Inflammatory macrophage (primary cell): ENCODE results near the gene KCNK3.

Source experiments
- DNase-seq, 2 donors: peaks; one replicate each; pipeline ENCODE4 v3.0.0-alpha.2; 2020 to 2022

Gene KCNK3

DNA sequence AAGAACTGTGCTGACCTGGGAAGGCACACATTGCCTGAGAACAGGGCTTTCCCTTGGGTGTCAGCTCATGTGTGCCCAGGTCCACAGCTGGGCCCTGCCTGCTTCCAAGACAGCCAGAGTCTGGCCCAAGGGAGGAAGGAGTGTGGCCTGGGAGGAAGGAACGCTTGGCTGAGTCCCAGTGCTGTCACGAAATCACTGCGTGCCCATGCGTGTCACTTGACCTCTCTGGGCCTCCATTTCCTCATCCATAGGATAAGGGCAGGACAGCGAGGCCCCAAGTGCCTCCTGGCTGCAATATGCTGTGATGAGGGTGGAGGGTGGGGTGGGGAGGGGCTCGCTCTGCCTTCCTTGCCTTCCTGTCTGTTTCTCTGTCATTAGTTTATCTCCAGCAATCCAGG, 642 bp upstream of the KCNK3 start:
- DNase-seq: no peak

DNA sequence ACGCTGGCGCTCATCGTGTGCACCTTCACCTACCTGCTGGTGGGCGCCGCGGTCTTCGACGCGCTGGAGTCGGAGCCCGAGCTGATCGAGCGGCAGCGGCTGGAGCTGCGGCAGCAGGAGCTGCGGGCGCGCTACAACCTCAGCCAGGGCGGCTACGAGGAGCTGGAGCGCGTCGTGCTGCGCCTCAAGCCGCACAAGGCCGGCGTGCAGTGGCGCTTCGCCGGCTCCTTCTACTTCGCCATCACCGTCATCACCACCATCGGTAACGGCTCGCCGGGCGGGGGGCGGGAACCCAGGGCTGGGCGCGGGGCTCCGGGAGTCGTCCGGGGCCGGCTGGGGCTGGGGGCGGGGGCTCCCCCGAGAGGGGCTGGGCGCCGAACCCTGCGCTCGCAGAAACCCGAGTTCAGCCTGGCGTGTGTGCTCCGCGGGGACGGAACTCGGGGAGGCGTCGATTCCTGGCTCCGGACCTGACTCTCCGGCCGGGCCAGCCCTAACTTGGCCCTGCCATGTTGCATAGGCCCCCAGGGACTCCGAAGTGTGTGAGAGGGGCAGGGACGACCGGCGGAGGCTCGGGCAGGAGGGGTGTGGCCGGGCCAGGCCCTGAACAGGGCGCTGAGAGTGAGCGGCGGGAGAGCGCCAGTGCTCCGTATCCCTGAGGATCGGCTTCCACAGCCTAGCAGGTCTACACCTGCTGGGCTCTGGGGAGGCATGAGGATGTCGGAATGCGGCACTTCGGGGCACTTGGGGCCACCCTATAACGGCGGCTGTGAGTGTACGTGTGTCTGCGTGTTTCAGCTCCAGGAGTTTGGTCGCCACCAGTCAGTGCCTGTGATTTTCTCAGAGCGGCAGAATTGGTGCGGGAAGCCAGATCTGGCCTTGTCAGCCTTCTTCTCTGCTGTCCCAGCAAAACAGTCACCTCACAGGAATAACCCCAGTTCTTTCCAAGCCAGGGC, 651 bp downstream of the KCNK3 start:
- no peak for DNase-seq

GRCh38 chr2:26694001-26694400, 1.5 kb downstream of the KCNK3 start:
- no peak for DNase-seq

- no peak for DNase-seq
These were observed 3.9 kb downstream of the KCNK3 start for GRCh38 chr2:26696351-26696816.

GRCh38 chr2:26697425-26697824, 4.9 kb downstream of the KCNK3 start:
- no peak for DNase-seq

DNA sequence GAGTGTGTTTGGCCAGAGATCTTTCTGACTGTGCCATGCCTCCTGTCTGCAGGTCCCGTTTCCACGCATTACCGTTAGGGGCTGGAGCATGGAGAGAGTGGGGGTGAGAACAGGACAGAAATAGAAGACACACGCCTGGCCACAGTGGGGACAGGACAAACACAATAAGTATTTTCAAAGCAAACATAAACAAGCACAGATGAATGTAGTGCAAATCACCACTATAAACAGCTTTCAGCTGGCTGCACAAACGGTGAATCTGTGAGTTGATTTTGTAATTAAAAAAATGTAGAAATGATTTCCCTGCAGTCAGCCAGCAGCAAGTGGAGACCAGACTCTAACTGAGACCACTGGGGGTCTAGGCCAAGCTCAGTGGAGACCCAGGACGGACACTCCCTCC, 6.8 kb downstream of the KCNK3 start:
- no peak for DNase-seq

DNA sequence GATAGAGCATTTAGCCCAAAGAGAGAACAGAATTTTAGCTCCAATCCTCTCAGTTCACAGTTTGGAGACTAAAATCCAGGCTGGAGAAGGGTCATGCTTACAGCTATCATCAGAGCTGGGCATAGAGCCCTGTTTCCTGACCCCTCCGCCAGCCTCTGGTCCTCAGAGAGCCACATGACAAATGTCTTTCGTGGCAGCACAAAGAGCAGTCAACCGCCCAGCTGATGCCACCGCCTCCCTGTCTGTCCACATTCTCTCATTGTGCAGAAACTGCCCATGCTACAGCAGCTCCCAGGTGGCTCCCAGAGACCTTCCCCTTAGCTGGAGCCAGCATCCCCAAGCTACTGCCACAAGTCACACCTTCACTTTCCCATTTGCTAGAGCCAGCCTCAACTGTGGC, 7.6 kb downstream of the KCNK3 start:
- no peak for DNase-seq

GRCh38 chr2:26701596-26701995, 9.1 kb downstream of the KCNK3 start:
- DNase-seq: no peak

DNA sequence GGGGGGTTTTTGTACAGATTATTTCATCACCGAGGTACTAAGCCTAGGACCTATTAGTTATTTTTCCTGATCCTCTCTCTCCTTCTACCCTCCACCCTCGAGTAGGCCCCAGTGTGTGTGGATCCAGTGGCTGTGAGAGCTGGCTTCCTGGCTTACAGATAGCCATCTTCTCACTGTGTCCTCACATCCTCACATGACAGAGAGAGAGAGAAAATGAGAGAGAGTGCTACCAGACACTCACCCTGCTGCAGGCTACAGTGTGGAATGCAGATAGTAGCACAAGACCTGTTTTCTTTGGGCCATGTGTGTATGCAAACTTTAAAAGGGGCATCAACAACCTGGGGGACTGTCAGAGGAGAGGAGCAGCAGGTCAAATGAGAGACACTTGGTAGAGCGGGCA, 9.5 kb downstream of the KCNK3 start:
- DNase-seq: no peak

DNA sequence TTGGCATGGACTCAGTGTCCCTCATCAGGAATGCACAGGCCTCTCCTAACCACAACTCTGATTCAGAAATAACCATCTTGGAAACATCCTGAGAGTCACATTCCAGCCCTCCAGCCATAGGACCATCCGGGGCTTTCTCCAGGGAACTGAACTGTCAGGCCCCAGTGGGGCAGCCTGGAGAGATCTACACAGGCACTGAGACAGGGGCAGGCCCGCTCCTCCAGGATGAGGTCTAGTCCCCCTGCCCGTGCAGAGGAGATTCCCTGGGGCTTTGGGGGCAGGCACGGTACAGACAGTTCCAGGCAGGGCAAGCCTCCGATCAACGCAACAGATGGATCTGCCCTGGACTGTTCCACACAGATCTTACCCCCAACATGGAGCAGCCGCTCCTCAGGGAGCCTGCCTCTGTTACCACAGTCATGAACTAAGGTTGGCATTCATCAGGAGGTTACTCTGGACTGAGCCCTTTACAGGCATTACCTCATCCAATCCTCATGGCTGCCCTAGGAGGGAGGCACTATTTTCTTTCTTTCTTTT, 12.0 kb downstream of the KCNK3 start:
- DNase-seq: no peak

GRCh38 chr2:26705126-26705525, 12.6 kb downstream of the KCNK3 start:
- no peak for DNase-seq

- no peak for DNase-seq
These were observed 13.6 kb downstream of the KCNK3 start for GRCh38 chr2:26706093-26706492.

DNA sequence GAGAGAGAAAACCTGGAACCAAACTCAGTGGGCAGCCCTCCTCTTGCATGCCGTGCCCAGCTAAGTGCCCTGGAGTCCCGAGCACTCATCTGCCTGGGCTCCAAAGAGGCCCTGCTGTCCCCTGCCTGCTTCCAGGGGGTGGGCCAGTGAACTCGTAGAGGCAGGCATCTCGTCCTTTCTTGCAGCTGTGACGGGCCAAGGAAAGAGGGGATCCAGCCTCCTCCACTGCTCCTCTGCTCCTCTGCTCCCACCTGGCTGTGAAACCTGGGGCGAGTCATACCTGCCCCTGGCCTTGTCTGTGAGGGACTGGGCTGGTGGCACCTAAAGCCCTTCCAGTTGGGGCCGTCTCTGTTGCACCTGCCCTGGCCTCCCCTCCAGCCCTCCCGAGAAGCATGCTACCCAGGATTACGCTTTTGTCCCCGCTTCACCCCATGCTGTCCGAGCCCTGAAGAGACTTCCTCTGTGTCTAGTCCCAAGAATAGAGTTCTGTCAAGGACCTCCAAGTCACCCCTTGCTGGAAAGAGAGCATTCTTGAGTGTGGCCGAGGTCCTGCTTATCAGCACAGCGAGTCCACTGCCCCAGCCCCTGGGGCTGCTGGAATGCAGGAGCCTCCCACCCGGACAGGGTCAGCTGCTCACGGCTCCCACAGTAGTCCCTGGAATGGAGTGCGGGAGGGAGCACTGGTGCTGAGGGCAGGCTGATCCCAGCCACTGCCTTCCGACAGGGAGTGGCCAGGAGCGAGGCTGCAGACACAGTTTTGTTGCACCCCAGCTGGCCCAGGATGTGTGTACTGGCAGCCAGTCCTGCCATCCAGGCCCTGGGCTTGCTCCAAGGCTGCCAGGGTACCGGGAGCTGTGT, 14.3 kb downstream of the KCNK3 start:
- no peak for DNase-seq

DNA sequence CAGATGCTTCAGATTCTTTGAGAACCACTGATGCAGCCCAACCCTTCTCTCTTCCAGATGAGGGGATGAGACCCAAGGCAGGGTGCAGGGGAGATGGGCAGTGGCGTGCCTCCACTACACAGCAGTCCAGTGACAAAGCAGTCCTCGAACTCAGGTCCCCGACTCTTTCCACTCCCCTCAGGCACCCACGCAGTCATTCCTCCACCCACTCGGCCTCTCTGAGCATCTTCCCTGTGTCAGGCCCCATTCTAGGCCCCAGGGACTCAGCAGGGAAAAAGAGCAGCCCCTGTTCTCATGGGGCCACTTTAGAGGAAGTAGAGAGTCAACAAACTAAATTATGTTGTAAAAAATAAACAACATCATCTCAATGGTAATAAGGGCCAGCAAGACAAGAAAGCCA, 15.2 kb downstream of the KCNK3 start:
- no peak for DNase-seq

- no peak for DNase-seq
These were observed 15.9 kb downstream of the KCNK3 start for GRCh38 chr2:26708457-26708856.

DNA sequence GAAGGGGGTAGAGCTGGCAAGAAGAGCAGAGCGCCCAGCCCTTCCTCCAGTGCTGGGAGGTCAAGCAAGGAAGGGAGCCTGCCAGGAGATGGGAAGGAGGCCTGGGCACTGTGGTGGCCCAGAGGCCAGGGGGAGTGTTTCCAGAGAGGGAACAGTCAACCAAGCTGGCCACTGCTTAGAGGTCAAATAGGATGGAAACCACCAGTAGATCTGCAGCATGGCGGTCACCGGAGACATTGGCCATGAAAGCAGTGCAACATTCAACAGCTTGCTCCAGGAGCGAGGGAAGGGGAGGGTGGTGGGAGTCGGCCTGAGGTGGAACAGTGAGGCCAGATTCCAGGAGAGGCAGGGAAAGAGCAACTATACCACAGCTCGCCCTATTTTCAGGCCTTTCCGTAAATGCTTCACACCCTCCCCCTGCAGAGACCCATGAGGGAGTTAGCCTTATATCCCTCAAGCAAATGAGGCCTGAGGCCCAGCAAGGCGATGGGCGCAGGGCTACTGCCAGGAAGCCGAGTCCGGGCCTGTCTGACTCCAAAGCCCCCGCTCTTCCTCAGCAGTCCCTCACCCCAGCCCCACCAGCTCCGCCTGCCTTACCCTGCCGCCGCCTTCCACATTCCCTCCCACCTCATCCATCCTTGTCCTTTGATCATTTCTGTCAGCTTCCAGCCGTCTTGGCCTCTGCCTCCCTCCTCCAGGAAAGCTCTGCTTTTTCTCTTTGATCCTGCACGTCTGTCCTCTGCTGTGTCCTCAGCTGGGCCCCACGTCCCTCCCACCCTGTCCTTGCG, 17.0 kb downstream of the KCNK3 start:
- no peak for DNase-seq

- no peak for DNase-seq
These were observed 17.6 kb downstream of the KCNK3 start for GRCh38 chr2:26710145-26710544.

GRCh38 chr2:26710743-26711456, 18.4 kb downstream of the KCNK3 start:
- DNase-seq: no peak

DNA sequence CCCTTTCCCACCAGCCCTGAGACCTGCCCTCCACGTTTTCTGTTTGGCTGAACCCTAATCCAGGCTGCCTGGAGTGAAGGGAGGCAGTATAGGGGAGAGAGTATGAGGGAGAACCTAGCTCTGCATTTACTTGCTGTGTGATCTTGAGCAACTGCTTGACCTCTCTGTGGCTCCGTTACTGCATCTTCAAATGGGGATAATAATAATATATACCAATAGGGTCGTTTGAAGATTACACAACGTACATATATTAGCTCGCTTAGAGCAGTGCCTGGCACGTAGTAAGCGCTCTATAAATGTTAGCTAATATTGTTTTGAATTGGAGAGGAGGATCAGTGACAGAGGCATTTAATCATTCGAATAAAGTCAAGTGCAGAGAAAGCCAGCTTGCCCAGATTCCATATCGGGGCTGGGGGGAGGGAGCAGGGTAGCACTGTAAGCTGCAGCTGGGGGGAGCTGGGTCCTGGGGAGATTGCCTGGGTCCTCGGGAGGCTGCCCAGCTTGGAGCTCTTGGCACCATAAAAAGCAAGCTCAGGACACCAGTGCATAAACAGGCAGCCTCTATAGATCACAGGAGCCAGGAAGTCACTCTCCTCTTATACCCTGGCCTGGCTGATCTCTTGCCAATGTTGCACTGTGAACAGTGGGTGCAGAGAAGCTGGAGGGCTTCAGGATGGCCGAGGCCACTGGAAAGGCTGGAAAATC, 19.1 kb downstream of the KCNK3 start:
- no peak for DNase-seq

GRCh38 chr2:26712486-26713465, 20.3 kb downstream of the KCNK3 start:
- DNase-seq: no peak
